ENCODE measurements around the gene MEIG1.

Gene MEIG1

DNA sequence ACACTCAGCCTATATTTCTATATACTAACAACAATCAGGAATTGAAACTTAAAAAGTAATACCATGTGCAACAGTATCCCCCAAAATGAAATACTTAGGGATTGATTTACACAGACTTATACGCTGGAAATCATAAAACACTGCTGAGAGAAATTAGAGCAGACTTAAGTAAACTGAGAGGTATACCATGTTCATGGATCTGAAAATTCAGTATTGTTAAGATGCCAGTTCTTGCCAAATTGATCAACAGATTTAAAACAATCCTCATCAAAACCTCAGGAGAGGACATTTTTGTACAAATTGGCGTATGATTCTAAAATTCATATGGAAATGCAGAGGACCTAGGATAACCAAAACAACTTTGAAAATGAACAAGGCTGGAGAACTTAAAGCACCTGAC, 42.6 kb upstream of the MEIG1 start:
- Histone ChIP-seq H3K36me3 (ENCODE audit: insufficient read depth, low read length) (peaks cover 82% of the 10 kb centered on the region), H3K4me1 (ENCODE audit: insufficient read depth, low read length, poor library complexity, severe bottlenecking) (no peaks in the 10 kb centered on the region), H3K9me2 (replicated peaks; ENCODE audit: low read depth, low read length) (no peaks in the 10 kb centered on the region), H4K20me1 (ENCODE audit: insufficient read depth, low read length, poor library complexity, severe bottlenecking) (no peaks in the 10 kb centered on the region), H2AFZ (ENCODE audit: low read length) (no peak overlapping the region), H3K9me3 (ENCODE audit: insufficient read depth, low read depth, low read length) (peaks cover 22% of the 10 kb centered on the region; the same call in 1 of the 2 replicates), H3K4me3 (ENCODE audit: low read length, poor library complexity, severe bottlenecking) (no peak overlapping the region), H3F3A (ENCODE audit: low read depth) (no peaks in the 10 kb centered on the region), H3K27me3 (ENCODE audit: insufficient read depth, low read length, poor library complexity, severe bottlenecking) (no peaks in the 10 kb centered on the region), H3K4me2 (ENCODE audit: low read depth, low read length, poor library complexity, severe bottlenecking) (no peak overlapping the region), H3K79me2 (ENCODE audit: insufficient read depth, low read length) (no peaks in the 10 kb centered on the region; the same call in none of the 2 replicates), H3K9ac (ENCODE audit: low read depth, low read length, poor library complexity, severe bottlenecking) (no peak overlapping the region)
- no peak for TF ChIP-seq EZH2phosphoT487 (IDR thresholded peaks at IDR 0.05; ENCODE audit: borderline replicate concordance)
- TF ChIP-seq, protein P1, sequence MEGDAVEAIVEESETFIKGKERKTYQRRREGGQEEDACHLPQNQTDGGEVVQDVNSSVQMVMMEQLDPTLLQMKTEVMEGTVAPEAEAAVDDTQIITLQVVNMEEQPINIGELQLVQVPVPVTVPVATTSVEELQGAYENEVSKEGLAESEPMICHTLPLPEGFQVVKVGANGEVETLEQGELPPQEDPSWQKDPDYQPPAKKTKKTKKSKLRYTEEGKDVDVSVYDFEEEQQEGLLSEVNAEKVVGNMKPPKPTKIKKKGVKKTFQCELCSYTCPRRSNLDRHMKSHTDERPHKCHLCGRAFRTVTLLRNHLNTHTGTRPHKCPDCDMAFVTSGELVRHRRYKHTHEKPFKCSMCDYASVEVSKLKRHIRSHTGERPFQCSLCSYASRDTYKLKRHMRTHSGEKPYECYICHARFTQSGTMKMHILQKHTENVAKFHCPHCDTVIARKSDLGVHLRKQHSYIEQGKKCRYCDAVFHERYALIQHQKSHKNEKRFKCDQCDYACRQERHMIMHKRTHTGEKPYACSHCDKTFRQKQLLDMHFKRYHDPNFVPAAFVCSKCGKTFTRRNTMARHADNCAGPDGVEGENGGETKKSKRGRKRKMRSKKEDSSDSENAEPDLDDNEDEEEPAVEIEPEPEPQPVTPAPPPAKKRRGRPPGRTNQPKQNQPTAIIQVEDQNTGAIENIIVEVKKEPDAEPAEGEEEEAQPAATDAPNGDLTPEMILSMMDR (conservative IDR thresholded peaks at IDR 0.05; ENCODE audit: low read length) = no peak

DNA sequence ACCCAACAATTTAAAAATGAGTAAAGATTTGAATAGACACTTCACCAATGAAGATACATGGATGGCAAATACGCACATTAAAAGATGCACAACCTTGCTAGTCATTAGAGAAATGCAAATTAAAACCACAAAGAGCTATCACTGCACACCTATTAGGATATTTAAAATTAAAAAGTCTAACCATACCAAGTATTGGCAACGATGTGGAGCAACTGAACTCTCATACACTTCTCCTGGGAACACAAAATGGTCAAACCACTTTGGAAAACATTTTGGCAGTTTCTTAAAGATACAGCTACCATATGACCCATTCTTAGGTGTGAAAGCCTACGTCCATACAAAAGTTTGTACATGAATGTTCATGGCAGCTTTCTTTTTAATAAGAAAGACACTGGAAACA, 41.4 kb upstream of the MEIG1 start:
- Histone ChIP-seq H3F3A (ENCODE audit: low read depth) (no peaks in the 10 kb centered on the region), H2AFZ (ENCODE audit: low read length) (no peak overlapping the region), H3K9me3 (ENCODE audit: insufficient read depth, low read depth, low read length) (peaks cover 22% of the 10 kb centered on the region; the same call in 1 of the 2 replicates), H3K79me2 (ENCODE audit: insufficient read depth, low read length) (no peaks in the 10 kb centered on the region; the same call in none of the 2 replicates), H3K9me2 (replicated peaks; ENCODE audit: low read depth, low read length) (no peaks in the 10 kb centered on the region), H3K9ac (ENCODE audit: low read depth, low read length, poor library complexity, severe bottlenecking) (no peak overlapping the region), H3K4me3 (ENCODE audit: low read length, poor library complexity, severe bottlenecking) (no peak overlapping the region), H3K4me1 (ENCODE audit: insufficient read depth, low read length, poor library complexity, severe bottlenecking) (no peaks in the 10 kb centered on the region), H3K36me3 (ENCODE audit: insufficient read depth, low read length) (peaks cover 90% of the 10 kb centered on the region), H3K4me2 (ENCODE audit: low read depth, low read length, poor library complexity, severe bottlenecking) (no peak overlapping the region), H4K20me1 (ENCODE audit: insufficient read depth, low read length, poor library complexity, severe bottlenecking) (no peaks in the 10 kb centered on the region), H3K27me3 (ENCODE audit: insufficient read depth, low read length, poor library complexity, severe bottlenecking) (no peaks in the 10 kb centered on the region)
- TF ChIP-seq, protein P1 (conservative IDR thresholded peaks at IDR 0.05; ENCODE audit: low read length) = no peak
- TF ChIP-seq EZH2phosphoT487 (IDR thresholded peaks at IDR 0.05; ENCODE audit: borderline replicate concordance) = no peak

DNA sequence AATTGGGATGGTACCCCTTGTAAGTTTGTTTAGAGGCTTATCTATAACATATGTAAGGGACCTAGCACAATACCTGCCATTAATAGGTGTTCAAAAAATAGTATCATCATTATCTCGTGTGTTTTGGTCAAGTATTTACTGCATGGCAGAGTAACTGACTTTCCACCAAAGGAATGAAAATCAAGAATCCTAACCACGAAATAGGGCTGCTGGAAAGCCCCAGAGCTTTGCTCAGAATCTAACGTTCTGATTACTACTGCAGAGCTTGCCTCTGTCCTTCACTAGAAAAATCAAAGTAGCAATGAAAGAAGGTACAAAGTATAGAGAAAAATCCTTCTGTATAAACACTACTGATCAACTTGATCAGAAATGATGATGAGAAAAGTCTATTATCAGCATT, 40.2 kb upstream of the MEIG1 start:
- Histone ChIP-seq H3K9me3 (ENCODE audit: insufficient read depth, low read depth, low read length) (peaks cover 22% of the 10 kb centered on the region; the same call in 1 of the 2 replicates), H2AFZ (ENCODE audit: low read length) (no peak overlapping the region), H3K36me3 (ENCODE audit: insufficient read depth, low read length) (peaks cover 93% of the 10 kb centered on the region), H3K79me2 (ENCODE audit: insufficient read depth, low read length) (no peaks in the 10 kb centered on the region; the same call in 1 of the 2 replicates), H3K4me1 (ENCODE audit: insufficient read depth, low read length, poor library complexity, severe bottlenecking) (no peaks in the 10 kb centered on the region), H4K20me1 (ENCODE audit: insufficient read depth, low read length, poor library complexity, severe bottlenecking) (no peaks in the 10 kb centered on the region), H3K4me2 (ENCODE audit: low read depth, low read length, poor library complexity, severe bottlenecking) (no peak overlapping the region), H3F3A (ENCODE audit: low read depth) (no peaks in the 10 kb centered on the region), H3K4me3 (ENCODE audit: low read length, poor library complexity, severe bottlenecking) (no peak overlapping the region), H3K27me3 (ENCODE audit: insufficient read depth, low read length, poor library complexity, severe bottlenecking) (no peaks in the 10 kb centered on the region), H3K9ac (ENCODE audit: low read depth, low read length, poor library complexity, severe bottlenecking) (no peak overlapping the region), H3K9me2 (replicated peaks; ENCODE audit: low read depth, low read length) (no peaks in the 10 kb centered on the region)
- TF ChIP-seq, protein P1 (conservative IDR thresholded peaks at IDR 0.05; ENCODE audit: low read length) = no peak
- TF ChIP-seq EZH2phosphoT487 (IDR thresholded peaks at IDR 0.05; ENCODE audit: borderline replicate concordance) = no peak
